NK-92 (cell line): Measurements from ENCODE around the gene KRT16.
"Not testable (repeated sequence)": the region's sequence is repeated elsewhere in the genome, so short reads cannot be mapped to it uniquely, and the experiment has no call there.

Experiments
- DNase-seq: peaks from one replicate; lab custom pipeline; 2025; ENCODE audit not compliant: unreplicated experiment; lab: John Stamatoyannopoulos, UW

Gene KRT16

DNA sequence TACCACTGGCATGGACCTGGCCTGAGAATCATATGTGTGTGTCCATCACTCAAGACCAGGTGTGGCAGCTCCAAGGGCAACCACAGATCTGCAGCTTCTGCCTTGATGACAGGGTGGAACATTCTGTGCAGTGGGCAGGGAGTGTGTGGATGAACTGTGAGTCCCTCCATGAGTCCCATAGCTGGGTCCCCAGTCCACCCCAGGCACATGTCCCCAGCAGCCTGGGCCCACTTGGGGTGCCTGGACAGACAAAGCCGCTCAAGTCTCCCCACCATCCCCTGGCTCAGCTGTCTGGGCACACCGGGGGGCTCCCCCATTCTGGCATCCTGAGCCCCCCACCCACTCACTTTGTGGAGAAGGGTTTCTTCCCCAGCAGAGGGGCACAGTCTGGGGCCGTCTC, 4.6 kb upstream of the KRT16 start:
- no peak for DNase-seq

GRCh38 chr17:41616486-41616885, 3.9 kb upstream of the KRT16 start:
- DNase-seq: not testable (repeated sequence)

DNA sequence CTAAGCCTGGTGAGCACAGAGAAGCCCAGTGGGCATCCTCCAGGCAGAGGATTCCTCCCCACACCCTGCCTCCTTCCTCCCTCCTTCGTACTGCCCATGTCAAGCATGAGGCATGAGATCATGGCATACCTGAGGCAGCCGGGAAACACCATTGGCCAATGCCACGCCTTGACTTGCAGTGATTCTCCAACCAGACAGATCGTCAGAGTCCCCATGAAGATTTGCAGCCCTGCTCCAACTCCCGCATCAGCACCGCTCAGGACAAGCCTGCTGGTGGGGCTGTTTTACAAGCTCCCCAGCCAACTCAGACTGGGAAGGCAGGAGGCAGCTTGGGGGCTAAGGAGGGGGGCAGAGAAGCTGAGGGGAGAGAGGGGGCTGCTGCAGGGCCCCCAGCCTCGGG, 2.9 kb upstream of the KRT16 start:
- no peak for DNase-seq

DNA sequence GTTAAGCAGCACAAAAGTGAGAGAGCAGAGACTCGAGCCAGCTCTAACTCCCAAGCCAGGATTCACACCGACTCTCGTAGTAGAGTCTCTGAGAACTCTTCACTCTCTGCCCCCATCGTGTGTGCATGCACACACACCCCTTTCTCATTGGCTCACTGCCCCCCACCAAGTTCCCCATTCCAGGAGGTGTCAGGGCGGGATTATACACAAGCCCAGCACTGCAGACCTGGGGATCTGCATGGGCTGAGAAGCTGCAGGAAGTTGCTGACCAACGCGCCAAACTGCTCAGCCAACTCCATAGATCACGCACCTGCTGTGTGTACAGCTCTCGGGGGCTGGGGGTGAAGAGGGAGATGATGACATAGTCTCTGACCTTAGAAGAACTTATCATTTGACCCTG, 2.2 kb upstream of the KRT16 start:
- DNase-seq: not testable (repeated sequence)

- no peak for DNase-seq
Observed at GRCh38 chr17:41614098-41614497, 1.5 kb upstream of the KRT16 start.

- no peak for DNase-seq
Observed at GRCh38 chr17:41613277-41614082, 913 bp upstream of the KRT16 start.

- no peak for DNase-seq
Observed at GRCh38 chr17:41610965-41611640, 1.5 kb downstream of the KRT16 start.

DNA sequence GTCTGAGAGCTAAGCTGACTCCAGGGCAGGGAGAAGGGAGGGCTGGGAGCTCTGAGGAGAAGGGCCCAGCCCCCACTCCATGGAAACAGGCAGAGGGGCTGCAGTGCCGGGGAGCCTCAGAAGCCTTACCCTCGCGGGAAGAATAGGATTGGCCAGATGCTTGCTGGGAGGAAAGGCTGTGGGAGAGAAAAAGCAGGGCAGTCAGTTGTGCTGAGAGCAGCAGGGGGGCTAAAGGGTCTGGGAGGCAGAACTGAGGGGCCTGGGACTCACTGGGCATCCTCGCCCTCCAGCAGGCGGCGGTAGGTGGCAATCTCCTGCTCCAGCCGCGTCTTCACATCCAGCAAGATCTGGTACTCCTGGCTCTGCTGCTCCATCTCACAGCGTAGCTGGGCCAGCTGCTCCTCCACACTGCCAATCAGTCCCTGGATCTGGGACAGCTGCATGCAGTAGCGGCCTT, 2.5 kb downstream of the KRT16 start:
- DNase-seq: not testable (repeated sequence)

- not testable (repeated sequence) for DNase-seq
Observed at GRCh38 chr17:41606930-41607329, 5.6 kb downstream of the KRT16 start.

- DNase-seq: no peak
Observed at GRCh38 chr17:41602524-41602923, 10.0 kb downstream of the KRT16 start.

GRCh38 chr17:41600318-41600717, 12.2 kb downstream of the KRT16 start:
- DNase-seq: no peak

DNA sequence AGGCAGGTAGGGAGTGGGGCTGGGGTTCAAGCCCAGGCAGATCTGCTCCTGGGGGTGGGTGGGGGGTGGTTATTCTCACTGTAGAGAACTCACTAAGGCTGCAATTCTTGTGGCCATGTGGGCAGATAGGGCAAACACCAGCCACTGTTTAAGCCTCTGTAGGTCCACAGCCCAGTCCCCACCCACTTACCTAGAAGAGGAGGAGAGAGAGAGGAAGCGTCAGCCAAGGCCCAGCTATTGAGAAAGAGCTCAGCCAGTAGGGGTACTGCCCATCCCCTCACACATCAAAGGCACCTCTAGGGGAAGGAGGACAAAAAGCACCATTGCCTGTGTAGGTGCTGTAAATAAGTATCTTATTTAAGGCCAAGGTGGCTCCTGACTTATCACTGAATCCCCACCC, 12.9 kb downstream of the KRT16 start:
- DNase-seq: no peak

GRCh38 chr17:41595585-41595984, 17.0 kb downstream of the KRT16 start:
- DNase-seq: no peak

DNA sequence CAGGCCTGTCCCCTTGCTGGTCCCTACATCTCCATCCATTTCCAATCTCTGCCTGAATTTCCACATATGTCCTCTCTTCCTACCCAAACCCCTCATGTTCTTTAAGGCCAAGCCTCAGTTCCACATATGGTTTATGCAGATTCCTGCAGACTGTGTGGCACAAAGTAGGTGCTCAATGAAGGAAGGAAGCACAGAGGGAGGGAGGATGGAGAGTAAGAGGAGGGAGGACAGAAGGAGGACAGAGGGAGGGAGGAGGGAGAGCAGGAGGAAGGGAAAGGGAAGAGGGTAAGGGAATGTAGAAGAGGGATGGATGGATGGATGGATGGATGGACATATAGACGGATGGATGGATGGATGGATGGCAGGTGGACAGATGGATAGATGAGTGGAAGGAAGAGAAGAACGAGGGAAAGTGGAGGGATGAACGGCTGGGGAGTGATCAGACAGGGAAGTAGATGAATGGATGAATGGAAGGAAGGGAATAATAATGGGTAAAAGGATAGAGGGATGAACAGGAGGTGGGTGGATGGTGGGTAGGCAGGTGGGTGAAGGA, 18.1 kb downstream of the KRT16 start:
- no peak for DNase-seq

- DNase-seq: no peak
Observed at GRCh38 chr17:41593306-41593981, 19.1 kb downstream of the KRT16 start.

DNA sequence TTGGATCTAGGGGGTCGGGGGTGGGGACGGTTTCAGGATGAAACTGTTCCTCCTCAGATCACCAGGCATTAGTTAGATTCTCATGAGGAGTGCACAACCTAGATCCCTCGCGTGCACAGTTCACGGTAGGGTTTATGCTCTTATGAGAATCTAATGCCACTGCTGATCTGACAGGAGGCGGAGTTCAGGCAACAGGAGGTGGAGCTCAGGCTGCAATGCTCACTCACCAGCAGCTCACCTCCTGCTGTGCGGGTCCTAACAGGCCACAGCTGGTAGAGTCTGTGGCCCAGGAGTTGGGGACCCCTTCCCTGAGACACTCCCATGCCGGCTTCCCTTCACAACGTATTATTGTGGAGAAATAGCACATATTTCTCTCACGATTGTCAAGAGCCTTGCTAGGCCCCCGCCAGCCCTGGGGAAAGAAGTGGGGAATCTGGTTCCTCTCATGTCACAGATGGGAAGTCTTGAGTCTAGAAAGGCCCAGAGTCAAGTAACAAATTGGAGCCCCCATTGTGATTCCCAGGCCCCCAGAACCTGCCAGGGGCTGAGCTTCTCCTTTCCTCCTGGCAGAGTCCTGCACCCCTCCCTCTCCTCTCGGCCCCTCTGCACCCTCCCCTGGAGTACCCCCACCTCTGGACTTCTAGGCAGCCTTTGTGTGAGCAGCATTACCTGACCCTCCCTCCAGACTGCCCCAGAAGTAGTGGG, 19.8 kb downstream of the KRT16 start:
- no peak for DNase-seq

GRCh38 chr17:41589301-41589700, 23.3 kb downstream of the KRT16 start:
- DNase-seq: no peak

DNA sequence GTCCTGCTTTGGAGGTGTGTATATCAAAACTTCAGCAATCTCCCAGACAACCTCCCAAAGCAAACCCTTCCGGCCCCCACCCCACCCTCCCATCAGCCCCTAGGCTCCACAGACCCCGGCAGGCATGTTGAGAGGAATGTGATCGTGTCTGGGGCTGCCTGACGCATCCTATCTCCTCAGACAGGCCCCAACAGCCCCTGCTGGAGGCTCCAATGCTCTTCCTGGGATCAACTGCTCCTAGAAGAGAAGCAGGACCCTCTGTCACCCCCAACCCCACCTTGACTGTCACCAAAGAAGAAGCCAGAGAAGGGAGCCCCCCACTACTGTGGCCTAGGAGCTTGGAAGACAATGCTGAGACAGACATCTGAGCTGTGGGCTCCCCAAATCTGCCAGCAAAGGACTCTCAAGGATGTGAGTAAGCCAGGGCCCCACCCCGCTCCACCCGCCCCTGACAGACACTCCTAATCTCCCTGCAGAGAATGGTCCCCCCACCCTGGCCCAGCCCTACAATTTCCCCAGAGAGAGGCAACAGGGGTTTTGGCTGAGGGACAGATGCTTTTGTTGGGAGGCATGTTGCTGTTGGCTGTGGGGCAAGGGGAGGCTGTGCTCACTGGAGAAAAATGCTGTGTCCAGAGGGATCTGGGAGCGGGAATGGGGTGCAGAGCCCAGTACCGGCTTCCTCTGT, 24.3 kb downstream of the KRT16 start:
- no peak for DNase-seq

DNA sequence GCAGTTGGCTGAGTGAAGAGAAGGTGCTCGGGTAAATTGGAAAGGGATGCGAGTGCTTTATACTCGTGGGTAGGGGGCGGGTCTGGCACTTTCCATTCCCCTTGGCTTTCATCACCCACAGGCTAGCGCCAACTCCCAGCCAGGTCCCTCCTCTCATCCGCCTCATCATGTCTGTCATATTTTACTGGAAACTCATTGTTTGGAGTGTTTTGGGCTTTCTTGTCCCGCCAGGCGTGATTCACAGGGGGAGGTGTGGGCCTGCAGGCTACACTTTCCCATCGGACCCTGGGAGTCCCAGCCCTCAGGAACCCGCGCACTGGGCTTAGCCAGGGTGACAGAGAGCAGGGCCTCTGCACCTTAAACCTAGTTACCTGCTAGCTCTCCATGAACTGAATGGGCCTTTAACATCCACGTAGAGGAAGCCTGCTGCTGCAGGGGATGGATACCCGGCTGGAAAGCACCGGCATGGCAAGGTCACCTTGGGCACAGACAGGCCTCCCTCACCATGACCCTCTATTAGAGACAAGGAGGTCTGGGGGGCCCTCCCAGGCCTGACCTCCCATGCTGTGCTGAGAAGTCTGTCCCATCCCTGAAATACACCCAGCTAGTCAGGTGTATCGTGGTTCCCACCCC, 25.6 kb downstream of the KRT16 start, which contains the start of gene KRT14:
Gene KRT14 (minus strand): TSS at position 33 of the 633 bp plus-strand sequence. CDS start 61 bp downstream, outside the sequence.
- no peak for DNase-seq
